ENCODE data around the gene SHD.
"Not testable (repeated sequence)": the region's sequence is repeated elsewhere in the genome, so short reads cannot be mapped to it uniquely, and the experiment has no call there.

Gene SHD

GRCh38 chr19:4267101-4267900 lies 11.8 kb upstream of the SHD start:
- DNase-seq, result peak; percentile 31

- no peak for DNase-seq
Measured at GRCh38 chr19:4267901-4268815, 10.9 kb upstream of the SHD start.

- DNase-seq, result no peak
Measured at GRCh38 chr19:4268816-4269430, 10.1 kb upstream of the SHD start.

DNA sequence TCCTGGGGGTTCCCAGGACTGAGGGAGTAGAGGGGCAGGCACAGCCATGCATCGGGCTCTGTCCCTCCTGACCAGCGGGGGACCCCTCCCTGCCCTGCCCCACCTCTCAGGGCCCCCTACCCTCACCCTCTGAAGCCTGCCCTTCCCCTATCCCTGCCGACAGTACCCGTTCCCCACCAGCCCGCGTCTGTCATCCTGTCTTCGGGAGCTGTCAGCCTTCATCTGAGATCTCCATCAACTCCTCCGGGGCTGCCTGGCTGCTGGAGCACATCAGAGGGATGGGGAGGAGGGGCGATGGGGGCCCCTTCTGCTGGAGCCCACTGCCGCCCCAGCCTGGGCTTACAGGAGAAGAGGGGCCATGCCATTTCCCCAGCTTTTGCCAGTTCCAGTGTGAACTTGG lies 6.2 kb upstream of the SHD start:
- no peak for DNase-seq

- not testable (repeated sequence) for DNase-seq
Measured at GRCh38 chr19:4274321-4274686, 4.8 kb upstream of the SHD start.

DNA sequence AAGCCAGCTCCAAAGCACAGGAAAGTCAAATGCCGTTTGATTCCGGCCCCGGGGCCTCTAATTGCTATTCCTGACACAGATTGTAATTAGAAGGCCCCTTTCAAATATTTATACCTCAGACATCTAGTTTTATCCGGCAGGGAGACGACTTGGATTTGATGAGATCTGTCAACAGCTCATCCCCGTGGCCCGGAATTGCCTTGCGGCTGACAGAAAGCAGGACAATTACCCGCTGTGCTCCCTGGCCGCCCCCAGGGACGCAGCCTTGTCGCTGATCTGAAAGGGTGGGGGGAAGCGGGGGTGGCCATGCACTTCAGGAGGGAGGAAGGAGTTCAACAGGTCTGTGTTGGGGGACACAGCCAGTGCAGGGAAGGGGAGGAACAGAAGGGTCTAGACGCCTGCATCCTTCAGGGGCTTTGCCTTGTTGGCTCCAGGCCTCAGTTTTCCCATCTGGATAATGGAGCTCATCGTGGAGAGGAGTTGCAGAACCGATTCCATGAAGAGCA lies 1.8 kb upstream of the SHD start:
- DNase-seq, result no peak

DNA sequence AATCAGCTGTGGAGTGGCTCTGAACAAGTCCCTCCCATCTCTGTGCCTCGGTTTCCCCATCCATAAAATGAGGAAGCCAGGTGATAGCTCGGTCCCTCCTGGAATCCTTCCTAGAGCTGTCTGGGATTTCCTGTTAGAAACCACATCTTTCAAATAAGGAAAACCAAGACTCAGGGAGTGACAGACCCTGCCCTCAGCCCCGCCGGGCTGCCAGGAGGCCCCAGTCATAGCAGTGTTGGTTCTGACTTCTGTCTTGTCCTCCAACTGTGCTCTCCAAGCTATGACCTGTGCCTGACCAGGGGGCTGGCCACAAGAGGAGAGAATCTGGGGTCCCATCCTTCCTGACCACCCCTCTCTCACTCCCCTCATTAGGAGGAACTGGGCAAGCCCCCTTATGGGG lies 1.1 kb upstream of the SHD start:
- no peak for DNase-seq

GRCh38 chr19:4279267-4279529 lies 132 bp downstream of the SHD start:
- no peak for DNase-seq

DNA sequence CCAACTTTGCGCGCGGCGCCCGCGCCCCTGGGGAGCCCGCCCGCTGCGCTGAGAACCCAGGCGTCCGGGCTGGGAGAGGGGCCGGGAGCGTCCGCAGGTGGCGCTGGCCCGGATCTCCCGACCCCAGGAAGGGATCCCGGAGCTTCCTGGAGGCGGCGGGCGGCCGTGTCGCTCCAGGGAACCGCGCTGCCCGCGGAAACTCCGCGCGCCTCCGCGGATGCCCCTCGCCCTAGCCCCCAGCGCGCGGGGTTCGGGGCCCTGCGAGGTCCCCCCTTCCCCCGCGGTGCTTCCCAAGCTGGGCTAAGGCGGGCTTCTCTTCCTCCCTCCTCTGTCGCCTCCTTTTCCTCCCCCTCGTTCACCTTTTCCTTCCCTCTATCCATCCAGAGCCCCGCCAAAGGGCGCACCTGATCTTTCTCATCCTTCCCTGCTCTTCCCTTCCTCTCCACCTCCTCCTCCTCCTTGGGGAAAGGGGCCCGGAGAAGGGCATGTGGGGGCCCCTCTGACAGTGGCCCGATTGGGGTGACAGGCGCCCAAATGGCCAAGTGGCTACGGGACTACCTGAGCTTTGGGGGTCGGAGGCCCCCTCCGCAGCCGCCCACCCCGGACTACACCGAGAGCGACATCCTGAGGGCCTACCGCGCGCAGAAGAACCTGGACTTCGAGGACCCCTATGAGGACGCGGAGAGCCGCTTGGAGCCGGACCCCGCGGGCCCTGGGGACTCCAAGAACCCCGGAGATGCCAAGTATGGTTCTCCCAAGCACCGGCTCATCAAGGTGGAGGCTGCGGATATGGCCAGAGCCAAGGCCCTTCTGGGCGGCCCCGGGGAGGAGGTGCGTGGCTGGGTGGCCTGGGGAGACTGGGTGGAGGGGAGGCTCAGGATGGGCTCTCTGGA lies 710 bp downstream of the SHD start:
- no peak for DNase-seq

- no peak for DNase-seq
Measured at GRCh38 chr19:4284176-4284958, 5.3 kb downstream of the SHD start.

DNA sequence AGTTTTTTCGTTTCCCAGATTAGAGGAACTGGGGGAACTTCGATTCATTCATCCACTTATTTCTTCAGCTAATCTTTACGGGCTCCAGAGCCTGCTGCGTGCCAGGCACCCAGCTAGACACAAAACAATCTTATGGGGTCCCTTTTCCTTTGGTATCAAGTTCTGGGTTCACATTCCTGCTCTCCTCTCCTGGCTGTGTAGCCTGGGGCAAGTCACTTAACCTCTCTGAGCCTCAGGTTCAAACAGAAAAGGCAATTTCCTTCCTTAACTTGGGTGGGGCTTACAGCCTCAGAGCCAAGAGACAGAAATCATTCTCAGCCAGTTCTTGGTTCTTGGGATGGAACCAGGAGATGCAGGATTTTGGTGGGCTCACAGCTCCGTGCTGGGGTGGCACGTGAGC lies 5.9 kb downstream of the SHD start:
- no peak for DNase-seq

DNA sequence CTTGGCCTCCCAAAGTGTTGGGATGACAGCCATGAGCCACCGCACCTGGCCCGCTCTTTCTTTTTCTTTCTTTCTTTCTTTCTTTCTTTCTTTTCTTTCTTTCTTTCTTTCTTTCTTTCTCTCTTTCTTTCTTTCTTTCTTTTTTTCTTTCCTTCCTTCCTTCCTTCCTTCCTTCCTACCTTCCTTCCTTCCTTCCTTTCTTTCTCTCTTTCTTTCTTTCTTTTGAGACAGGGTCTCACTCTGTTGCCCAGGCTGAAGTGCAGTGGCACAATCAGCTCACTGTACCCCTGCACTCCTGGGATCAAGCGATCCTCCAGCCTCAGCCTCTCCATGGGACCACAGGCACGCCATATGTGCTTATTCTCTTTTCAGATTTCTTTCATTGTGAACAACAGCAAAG lies 7.1 kb downstream of the SHD start:
- DNase-seq, result not testable (repeated sequence)

DNA sequence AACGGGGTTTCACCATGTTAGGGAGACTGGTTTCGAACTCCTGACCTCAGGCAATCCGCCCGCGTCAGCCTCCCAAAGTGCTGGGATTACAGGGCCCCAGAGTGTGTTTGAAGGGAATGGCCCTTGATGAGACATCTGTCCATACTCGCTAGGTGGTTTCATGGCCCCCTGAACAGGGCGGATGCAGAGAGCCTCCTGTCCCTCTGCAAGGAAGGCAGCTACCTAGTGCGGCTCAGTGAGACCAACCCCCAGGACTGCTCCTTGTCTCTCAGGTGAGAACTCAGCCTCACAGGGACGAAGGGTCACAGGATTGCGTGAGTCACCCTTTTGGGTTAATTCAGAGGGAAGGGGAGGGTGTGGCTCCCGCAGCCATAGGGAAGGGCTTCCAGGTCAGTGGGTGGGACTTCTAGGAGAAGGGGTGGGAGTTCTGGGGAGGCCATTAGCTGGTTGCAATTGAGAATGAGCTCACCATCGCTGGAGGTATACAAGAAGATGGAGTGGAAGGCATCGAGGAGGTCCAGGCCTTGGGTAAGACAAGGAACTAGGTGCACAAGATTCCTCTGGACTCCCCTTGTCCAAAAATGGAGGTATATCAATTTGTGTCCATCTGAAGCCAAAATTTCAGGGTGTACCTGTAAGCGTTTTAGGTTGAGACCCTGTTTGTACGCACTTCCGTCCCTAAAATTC lies 9.2 kb downstream of the SHD start:
- no peak for DNase-seq

DNA sequence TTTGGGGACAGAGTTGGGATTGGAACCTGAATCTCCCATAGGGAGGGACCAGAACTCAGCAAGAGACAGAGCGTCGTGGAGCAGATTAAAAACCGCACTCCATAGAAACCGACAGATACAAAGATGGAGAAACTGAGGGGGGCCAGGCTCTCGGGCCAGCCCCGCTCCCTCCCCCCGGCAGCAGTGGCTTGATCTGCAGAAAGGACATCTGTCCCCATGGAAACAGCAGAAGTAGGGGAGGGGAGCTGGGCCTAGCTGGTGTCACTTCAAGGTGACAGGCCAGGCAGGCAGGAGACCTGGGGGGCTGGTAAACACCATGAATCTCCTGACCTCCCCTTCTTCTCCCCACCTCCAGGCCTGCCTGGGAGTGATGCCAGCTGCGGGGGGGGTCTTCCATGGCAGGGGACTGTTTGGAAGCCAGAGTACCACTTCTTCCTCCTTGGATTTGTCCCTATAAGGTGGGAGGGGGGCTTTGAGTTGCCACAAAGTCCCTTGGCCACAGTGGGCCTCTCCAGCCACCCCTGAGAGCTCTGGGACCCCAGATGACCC lies 12.2 kb downstream of the SHD start:
- no peak for DNase-seq

- no peak for DNase-seq
Measured at GRCh38 chr19:4292515-4292914, 13.4 kb downstream of the SHD start.

- DNase-seq, result no peak
Measured at GRCh38 chr19:4294389-4294788, 15.3 kb downstream of the SHD start.

GRCh38 chr19:4295972-4296771 lies 17.1 kb downstream of the SHD start:
- DNase-seq, result peak; percentile 95

DNA sequence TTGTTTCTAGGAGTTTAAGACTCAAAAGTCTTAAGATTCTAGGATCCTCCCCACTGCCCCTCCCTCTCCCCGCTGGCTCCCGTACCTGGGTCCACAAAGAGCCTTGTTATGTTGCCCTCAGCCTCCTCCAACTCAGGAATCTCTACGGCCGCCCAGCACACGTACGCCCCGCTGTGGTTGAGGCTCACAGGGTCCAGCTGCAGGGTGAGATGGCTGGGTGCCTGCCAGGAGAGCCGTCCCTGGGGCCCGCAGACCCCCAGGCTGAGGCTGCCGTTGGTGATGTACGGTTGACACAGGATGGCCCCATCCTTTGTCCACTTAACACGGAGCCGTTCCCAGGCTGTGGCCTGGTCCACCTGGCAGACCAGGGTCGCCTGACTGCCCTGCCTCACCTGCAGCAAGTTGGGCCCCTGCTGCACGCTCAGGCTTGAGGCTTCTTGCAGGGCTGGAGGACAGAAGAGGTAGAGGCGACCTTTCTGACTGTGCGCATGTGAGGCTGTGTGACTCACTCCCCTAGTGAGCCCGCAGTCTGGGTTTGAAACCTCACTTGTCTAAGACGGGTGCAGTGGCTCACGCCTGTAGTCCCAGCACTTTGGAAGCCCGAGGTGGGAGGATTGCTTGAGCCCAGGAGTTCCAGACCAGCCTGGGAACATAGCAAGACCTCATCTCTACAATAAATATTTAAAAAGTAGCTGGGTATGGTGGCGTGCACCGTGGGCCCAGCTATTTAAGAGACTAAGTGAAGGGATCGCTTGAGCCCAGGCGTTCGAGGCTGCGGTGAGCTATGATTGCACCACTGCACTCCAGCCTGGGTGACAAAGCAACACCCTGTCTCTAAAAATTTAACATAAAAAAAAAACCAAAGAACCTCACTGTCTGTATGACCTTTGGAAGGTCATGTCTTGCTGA lies 19.1 kb downstream of the SHD start:
- DNase-seq, result no peak
